Glutamatergic neuron (in vitro differentiated cells): ENCODE results near the gene RGL3. TPM values are rescaled to one million over a fixed set of nuclear protein-coding genes. Genes with fewer than 3 reads are reported as not detected.
"Not testable (repeated sequence)": the region's sequence is repeated elsewhere in the genome, so short reads cannot be mapped to it uniquely, and the experiment has no call there.

Source experiments
- DNase-seq: peaks from one replicate; pipeline ENCODE4 v3.0.0; 2022
- H3K27ac Mint-ChIP-seq: one replicate; pipeline ENCODE4 v1.8.0; 2020; ENCODE audit warnings: mild to moderate bottlenecking, mixed read lengths, inconsistent platforms; ENCODE audit not compliant: unreplicated experiment
- H3K27me3 Mint-ChIP-seq: one replicate; pipeline ENCODE4 v1.8.0; 2020; ENCODE audit warnings: mild to moderate bottlenecking, moderate library complexity, mixed read lengths, inconsistent platforms; ENCODE audit not compliant: unreplicated experiment
- H3K36me3 Mint-ChIP-seq: one replicate; pipeline ENCODE4 v1.8.0; 2020; ENCODE audit warnings: mild to moderate bottlenecking, mixed read lengths, inconsistent platforms; ENCODE audit not compliant: unreplicated experiment
- H3K4me1 Mint-ChIP-seq: one replicate; pipeline ENCODE4 v1.8.0; 2020; ENCODE audit warnings: mild to moderate bottlenecking, low read depth, mixed read lengths, inconsistent platforms; ENCODE audit not compliant: unreplicated experiment
- H3K4me3 Mint-ChIP-seq: one replicate; pipeline ENCODE4 v1.8.0; 2020; ENCODE audit warnings: mild to moderate bottlenecking, mixed read lengths, inconsistent platforms; ENCODE audit not compliant: unreplicated experiment
- H3K9me3 Mint-ChIP-seq: one replicate; pipeline ENCODE4 v1.8.0; 2020; ENCODE audit warnings: mild to moderate bottlenecking, moderate library complexity, mixed read lengths, inconsistent platforms; ENCODE audit not compliant: unreplicated experiment
- CTCF ChIP-seq: fragments of 200-600 bp; sonication (generic); IDR thresholded peaks from one replicate; pipeline ENCODE4 v1.5.0; 2021; ENCODE audit not compliant: partially characterized antibody, unreplicated experiment
- total RNA-seq: library from RNA; stranded (reverse); fragmentation: NEBNext Ultra II Directional; extraction: Animal tissue kit (Norgen Biotek cat#: 25700); gene quantifications from one replicate; pipeline ENCODE4 v1.2.1, GENCODE V29; 2021; ENCODE audit not compliant: unreplicated experiment

Gene RGL3
- total RNA-seq, 1 donor from 2014 or later = 0.66 TPM

DNA sequence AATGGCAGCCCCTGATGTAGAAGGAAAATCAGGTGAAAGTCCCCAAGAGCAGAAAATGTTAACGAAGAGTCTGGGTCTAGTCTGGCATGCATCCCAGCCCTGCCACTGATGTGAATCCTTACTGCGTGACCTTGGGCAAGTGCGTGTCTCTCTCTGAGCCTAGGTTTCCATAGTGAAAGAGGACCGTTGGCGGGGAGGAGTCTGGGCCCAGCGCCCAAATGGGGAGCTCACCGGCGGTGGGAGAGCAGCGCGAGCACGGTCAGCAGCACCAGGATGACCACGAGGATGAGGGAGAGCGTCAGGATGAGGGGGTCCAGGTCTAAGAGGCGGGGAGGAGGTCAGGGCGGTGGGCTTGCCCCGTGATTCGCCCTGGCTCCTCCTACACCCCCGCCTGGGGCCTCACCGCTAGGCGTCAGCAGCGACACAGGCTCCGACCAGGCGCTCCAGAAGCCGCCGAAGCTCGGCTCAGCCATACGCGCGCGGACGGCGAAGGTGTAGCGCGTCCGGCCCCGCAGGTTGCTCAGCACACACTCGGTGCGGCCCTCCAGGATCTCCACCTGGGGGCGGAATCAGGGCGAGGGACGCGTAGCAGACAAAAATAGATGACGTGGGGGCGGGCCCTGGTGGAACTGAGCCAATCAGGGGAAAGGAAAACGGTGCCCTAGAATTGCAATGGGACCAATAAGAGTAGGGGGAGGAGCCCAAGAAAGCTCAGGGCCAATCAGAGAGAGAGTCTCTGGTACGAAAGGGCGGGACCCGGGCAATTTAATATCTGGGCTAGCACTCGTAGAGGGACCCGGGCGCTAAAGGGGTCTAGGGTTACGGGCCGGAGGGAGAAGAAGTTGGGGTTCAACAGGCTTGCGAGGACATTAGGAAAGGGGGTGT is 38.2 kb downstream of the RGL3 start:
- no peaks in the 10 kb centered on the region for H3K36me3 Mint-ChIP-seq
- H3K4me3 Mint-ChIP-seq = peak overlapping the region; percentile 92
- peaks cover 15% of the 10 kb centered on the region for H3K27me3 Mint-ChIP-seq
- peak; percentile 60 for TF ChIP-seq CTCF
- H3K9me3 Mint-ChIP-seq = peaks cover 9% of the 10 kb centered on the region
- peaks cover 8% of the 10 kb centered on the region for H3K4me1 Mint-ChIP-seq
- H3K27ac Mint-ChIP-seq = peak overlapping the region; percentile 91
- peak; percentile 93 for DNase-seq

DNA sequence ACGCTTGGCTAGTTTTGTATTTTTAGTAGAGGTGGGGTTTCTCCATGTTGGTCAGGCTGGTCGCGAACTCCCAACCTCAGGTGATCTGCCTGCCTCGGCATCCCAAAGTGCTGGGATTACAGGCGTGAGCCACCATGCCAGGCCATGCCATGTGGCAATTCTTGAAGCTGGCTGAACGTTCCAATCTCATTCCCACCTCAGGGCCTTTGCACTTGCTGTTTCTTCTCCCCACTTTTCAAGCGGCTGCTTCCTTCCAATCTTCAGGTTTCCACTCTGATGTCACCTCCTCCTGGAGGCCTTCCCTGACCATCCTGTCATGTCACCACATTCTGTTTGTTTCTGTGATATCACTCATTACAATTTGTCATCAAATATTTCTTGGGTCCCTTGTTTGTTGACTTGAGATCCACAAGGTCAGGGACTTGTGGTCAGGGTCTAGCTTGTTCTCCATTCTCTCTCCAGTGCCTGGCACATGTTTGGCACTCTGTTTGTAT is 39.2 kb downstream of the RGL3 start:
- Mint-ChIP-seq H3K36me3 (no peaks in the 10 kb centered on the region), H3K9me3 (peaks cover 11% of the 10 kb centered on the region), H3K27me3 (peaks cover 15% of the 10 kb centered on the region), H3K4me3 (peak overlapping the region; percentile 92), H3K27ac (no peak overlapping the region), H3K4me1 (peaks cover 8% of the 10 kb centered on the region)
- TF ChIP-seq CTCF = no peak
- no peak for DNase-seq

DNA sequence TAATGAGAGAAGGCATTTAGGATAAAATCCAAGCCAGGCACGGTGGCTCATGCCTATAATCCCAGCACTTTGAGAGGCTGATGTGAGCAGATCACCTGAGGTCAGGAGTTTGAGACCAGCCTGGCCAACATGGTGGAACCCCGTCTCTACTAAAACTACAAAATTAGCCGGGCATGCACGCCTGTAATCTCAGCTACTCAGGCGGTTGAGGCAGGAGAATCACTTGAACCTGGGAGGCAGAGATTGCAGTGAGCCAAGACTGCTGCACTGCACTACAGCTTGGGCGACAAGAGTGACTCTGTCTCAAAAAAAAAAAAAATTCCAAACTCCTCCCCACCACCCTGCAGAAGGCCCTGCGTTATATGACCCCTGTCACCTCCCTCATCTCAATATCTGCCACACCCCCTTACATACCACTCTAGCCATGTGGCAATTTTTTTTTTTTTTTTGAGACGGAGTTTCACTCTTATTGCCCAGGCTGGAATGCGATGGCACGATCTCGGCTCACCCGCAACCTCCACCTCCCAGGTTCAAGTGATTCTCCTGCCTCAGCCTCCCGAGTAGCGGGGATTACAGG is 39.8 kb downstream of the RGL3 start:
- H3K4me1 Mint-ChIP-seq, H3K36me3 Mint-ChIP-seq, DNase-seq, H3K27ac Mint-ChIP-seq, H3K4me3 Mint-ChIP-seq, H3K9me3 Mint-ChIP-seq: not testable (repeated sequence)
- H3K27me3 Mint-ChIP-seq = peaks cover 14% of the 10 kb centered on the region

- Mint-ChIP-seq H3K27me3 (peaks cover 13% of the 10 kb centered on the region), H3K36me3 (no peaks in the 10 kb centered on the region), H3K9me3 (peaks cover 7% of the 10 kb centered on the region), H3K4me3 (no peak overlapping the region), H3K27ac (no peak overlapping the region), H3K4me1 (peaks cover 5% of the 10 kb centered on the region)
- DNase-seq = peak; percentile 82
- TF ChIP-seq CTCF = peak; percentile 72
Observed at GRCh38 chr19:11378319-11379189, 40.6 kb downstream of the RGL3 start.

GRCh38 chr19:11377756-11378155 is 41.4 kb downstream of the RGL3 start:
- Mint-ChIP-seq H3K27ac (no peak overlapping the region), H3K36me3 (no peaks in the 10 kb centered on the region), H3K4me1 (peaks cover 10% of the 10 kb centered on the region), H3K9me3 (peaks cover 7% of the 10 kb centered on the region), H3K27me3 (peaks cover 13% of the 10 kb centered on the region), H3K4me3 (no peak overlapping the region)
- no peak for TF ChIP-seq CTCF
- no peak for DNase-seq
